ENCODE data around the gene COPZ1. TPM values are rescaled to one million over a fixed set of nuclear protein-coding genes. Genes with fewer than 3 reads are reported as not detected.
A peak's percentile ranks its signal among the peaks of the same experiment; 100 is the strongest.

Gene COPZ1, protein sequence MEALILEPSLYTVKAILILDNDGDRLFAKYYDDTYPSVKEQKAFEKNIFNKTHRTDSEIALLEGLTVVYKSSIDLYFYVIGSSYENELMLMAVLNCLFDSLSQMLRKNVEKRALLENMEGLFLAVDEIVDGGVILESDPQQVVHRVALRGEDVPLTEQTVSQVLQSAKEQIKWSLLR
- total RNA-seq = 100 to 1,000 TPM in 1 of 2 donors, 10 to 100 TPM in 1; 79.2 to 154 TPM

DNA sequence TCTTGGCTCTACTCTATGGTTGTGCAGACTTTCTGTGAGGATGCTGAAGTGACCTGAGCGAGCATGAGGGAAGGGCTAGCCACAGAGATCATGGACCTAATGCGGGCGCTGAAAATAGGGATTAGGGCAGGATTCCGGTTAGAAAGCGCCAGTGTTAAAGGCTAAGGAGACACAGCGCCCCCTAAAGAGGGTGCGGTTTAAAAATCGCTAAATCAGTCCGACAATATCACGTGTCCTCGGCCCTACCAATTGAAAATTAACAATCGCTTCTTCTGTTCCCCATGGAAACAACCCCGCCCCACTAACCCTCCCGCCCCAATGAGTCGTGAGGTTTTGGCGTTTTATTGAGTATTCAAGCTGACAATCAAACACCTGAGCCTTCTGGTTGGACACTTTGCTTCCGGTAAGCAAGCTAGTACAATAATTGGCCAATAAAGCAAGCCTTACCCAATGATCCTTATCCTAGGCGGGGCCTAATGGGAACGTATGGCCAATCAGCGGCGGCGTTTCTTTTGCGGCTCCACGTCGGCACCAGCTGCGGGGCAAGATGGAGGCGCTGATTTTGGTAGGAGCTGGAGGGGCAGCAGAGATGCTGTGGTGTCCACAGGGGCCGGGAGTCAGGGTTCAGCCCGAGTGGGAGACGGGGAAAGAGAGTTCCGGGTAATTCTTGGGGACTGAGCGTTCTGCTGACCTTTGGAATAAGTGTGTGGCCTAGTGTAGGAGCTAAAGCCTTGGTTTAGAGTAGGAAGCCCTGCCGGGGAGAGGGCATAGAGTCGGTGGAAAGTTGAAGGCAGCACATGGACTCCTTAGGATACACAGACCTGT lies at the start of gene COPZ1:
COPZ1 (plus strand) TSS at position 515 of the 825 bp plus-strand sequence; CDS start at position 548, 33 bp downstream.
- H3K27ac ChIP-seq = peak within 1 kb of the TSS; percentile 72 to 81
- no peaks in the 10 kb centered on the region for H3K27me3 ChIP-seq
- H3K4me1 ChIP-seq = peaks cover 0 to 33% of the 10 kb centered on the region in 2 donors
- TF ChIP-seq, protein P1, sequence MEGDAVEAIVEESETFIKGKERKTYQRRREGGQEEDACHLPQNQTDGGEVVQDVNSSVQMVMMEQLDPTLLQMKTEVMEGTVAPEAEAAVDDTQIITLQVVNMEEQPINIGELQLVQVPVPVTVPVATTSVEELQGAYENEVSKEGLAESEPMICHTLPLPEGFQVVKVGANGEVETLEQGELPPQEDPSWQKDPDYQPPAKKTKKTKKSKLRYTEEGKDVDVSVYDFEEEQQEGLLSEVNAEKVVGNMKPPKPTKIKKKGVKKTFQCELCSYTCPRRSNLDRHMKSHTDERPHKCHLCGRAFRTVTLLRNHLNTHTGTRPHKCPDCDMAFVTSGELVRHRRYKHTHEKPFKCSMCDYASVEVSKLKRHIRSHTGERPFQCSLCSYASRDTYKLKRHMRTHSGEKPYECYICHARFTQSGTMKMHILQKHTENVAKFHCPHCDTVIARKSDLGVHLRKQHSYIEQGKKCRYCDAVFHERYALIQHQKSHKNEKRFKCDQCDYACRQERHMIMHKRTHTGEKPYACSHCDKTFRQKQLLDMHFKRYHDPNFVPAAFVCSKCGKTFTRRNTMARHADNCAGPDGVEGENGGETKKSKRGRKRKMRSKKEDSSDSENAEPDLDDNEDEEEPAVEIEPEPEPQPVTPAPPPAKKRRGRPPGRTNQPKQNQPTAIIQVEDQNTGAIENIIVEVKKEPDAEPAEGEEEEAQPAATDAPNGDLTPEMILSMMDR (IDR thresholded peaks at IDR 0.05) = peak; percentile 73 to 82
- H3K36me3 ChIP-seq = no peaks in the 10 kb centered on the region
- peak within 1 kb of the TSS; percentile 53 to 75 for H3K4me3 ChIP-seq
- no peaks in the 10 kb centered on the region for H3K9me3 ChIP-seq
- peak; percentile 99 for DNase-seq (ENCODE audit: low spot score)

DNA sequence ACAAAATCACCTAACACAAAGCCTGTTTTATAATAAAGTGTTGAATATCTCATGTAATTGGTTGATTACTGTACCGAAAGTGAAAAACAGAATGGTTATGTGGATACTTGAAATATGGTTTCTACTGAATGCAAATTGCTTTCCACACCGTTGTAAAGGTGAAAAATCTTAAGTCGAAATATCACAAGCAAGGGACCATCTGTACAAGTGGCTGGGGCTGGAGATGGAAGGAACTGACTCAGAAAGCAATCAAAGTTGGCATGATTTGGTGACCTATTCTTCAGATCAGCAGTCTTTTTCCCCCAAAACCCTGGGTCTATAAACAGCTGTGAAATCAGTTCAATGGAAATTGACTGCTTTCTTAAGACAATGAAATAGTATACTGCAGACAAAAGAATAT lies 48.6 kb upstream of the COPZ1 start:
- Histone ChIP-seq H3K27ac (no peak overlapping the region), H3K9me3 (no peaks in the 10 kb centered on the region), H3K4me3 (no peak overlapping the region), H3K4me1 (peaks cover 0 to 28% of the 10 kb centered on the region in 2 donors), H3K36me3 (peaks cover 2% of the 10 kb centered on the region), H3K27me3 (no peaks in the 10 kb centered on the region)
- DNase-seq (ENCODE audit: low spot score) = no peak
- TF ChIP-seq, protein P1 (IDR thresholded peaks at IDR 0.05) = no peak

DNA sequence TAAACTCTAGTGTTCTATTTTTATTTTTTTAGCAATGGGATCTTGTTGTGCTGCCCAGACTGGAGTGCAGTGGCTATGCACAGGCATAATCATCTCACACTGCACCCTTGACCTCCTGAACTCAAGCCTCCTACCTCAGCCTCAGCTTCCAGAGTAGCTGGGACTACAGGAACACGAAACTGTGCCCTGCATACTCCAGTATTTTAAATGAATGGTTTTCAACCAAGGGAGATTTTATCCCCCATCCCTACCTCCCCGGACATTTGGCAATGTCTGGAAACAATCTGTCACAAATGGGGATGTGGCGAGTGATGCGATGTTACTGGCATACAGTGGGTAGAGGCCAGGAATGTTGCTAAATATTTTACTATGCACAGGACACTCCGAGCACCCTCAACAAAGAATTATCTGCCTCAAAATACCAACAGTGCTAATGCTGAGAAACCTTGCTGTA lies 47.1 kb upstream of the COPZ1 start:
- Histone ChIP-seq H3K9me3 (no peaks in the 10 kb centered on the region), H3K4me3 (peak overlapping the region in 1 of 2 donors; percentile 75), H3K36me3 (peaks cover 17% of the 10 kb centered on the region), H3K27me3 (no peaks in the 10 kb centered on the region), H3K4me1 (peaks cover 0 to 43% of the 10 kb centered on the region in 2 donors), H3K27ac (peak overlapping the region; percentile 96)
- DNase-seq (ENCODE audit: low spot score) = no peak
- TF ChIP-seq, protein P1 (IDR thresholded peaks at IDR 0.05) = no peak

DNA sequence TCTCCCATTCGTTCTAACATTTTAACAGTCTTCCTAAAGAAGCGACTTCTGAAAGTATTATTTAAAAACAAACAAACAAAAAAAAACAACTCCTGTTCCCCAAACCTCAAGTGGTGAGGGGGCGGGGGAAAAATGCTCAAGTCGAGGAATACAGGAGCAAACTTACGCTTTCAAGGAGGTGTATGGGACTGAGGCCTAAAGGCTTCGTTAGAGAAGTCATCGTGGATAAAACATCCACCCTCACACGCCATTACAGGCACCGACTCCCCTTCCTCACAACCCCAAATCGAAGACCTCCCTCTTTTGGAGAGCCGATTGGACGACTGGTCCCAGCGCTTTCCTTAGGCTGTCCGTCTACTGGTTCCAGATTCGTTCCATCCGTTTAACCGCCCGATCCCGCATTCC lies 45.7 kb upstream of the COPZ1 start:
- H3K4me3 ChIP-seq = peak overlapping the region; percentile 60 to 75
- H3K4me1 ChIP-seq = peaks cover 3 to 56% of the 10 kb centered on the region in 2 donors
- TF ChIP-seq, protein P1 (IDR thresholded peaks at IDR 0.05) = no peak
- H3K9me3 ChIP-seq = no peaks in the 10 kb centered on the region
- no peaks in the 10 kb centered on the region for H3K27me3 ChIP-seq
- peaks cover 31% of the 10 kb centered on the region for H3K36me3 ChIP-seq
- DNase-seq (ENCODE audit: low spot score) = no peak
- peak overlapping the region; percentile 96 for H3K27ac ChIP-seq

DNA sequence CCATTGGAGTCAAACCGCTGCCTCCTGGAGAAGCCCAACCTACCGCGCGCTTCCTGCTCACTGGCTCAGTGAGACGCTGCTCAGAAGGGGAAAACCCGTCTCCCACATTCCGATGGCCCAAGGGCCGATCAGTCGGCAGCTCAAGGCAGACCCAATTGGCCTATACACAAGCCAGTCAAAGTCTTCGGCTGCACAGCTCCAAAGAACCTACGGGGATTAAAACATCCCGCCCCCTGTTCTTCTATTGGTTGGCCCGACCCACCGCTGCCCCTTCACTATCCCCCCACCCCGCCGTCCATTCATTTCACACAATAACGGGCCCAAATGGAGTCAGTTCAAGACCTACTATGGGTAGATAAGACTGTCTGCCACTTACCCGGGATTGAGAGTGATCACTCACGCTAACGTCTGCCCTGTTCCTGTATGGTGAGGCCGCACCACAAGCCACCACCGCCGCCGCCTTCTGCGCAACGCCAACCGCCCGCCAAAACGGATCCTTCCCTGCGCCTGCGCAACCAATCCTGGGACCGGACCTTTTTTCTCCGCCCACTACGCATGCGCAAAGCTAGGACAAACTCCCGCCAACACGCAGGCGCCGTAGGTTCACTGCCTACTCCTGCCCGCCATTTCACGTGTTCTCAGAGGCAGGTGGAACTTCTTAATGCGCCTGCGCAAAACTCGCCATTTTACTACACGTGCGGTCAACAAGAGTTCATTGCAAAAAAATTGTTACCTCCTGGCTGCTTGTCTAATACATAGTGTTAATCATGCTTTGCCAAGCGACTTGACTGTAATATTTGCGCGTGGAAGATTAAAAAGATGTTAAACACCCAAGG lies 45.1 kb upstream of the COPZ1 start, which contains the start of gene CBX5:
CBX5 (minus strand) TSS at position 491 of the 836 bp plus-strand sequence. CDS start 22,472 bp downstream, outside the sequence.
- Histone ChIP-seq H3K9me3 (no peaks in the 10 kb centered on the region), H3K27ac (peak within 1 kb of the TSS; percentile 96), H3K27me3 (no peaks in the 10 kb centered on the region), H3K4me1 (peaks cover 3 to 61% of the 10 kb centered on the region in 2 donors), H3K36me3 (peaks cover 37% of the 10 kb centered on the region), H3K4me3 (peak within 1 kb of the TSS; percentile 75 to 87)
- DNase-seq (ENCODE audit: low spot score) = peak; percentile 99
- TF ChIP-seq, protein P1 (IDR thresholded peaks at IDR 0.05) = no peak
